Mesendoderm (in vitro differentiated cells): ENCODE data around the gene SH3TC2. TPM values are rescaled to one million over a fixed set of nuclear protein-coding genes. Genes with fewer than 3 reads are reported as not detected.

ENCODE experiments used
- small RNA-seq: library from polyadenylated mRNA; stranded (forward); fragments of <200 nt; extraction: miRNeasy Mini kit (QIAGEN cat#:217004); gene quantifications from one replicate; pipeline ENCODE3, GENCODE V24; 2013; ENCODE audit not compliant: insufficient read depth

Gene SH3TC2

Small RNA genes lying within 50 kb of the gene (small RNA-seq; reads per million reads assigned to genes)
- gene MIR584, result 49.6 reads per million, percentile 94 among the genes with 10 or more reads in this experiment
- not detected for gene RNU6-732P
